Erythroblast (primary cell): Measurements from ENCODE around the gene SLCO4C1.

Experiments
- GATA1 ChIP-seq: IDR thresholded peaks from 2 replicates; pipeline ENCODE4 v1.6.1; 2011; ENCODE audit warnings: low read depth, mild to moderate bottlenecking, control low read depth, low read length, moderate library complexity
- POLR2A ChIP-seq: IDR thresholded peaks from 2 replicates; pipeline ENCODE4 v1.6.1; 2011; ENCODE audit warnings: mild to moderate bottlenecking, low read length

GRCh38 chr5:102249381-102249780 is 46.7 kb downstream of the SLCO4C1 start:
- no peak for TF ChIP-seq POLR2A
- TF ChIP-seq GATA1: no peak
